Stimulated activated CD8-positive, alpha-beta memory T cell treated with anti-CD3 and anti-CD28 coated beads, Interleukin-12 subunit alpha, Interleukin-12 subunit beta, amount 100 ng/mL, for 1 hour (primary cell): ENCODE measurements around the gene CDC42EP5.
"Not testable (repeated sequence)": the region's sequence is repeated elsewhere in the genome, so short reads cannot be mapped to it uniquely, and the experiment has no call there.

Source experiments
- DNase-seq: peaks from one replicate; pipeline ENCODE4 v3.0.0-alpha.2; 2020; ENCODE audit warnings: low read depth

The CDC42EP5 gene

DNA sequence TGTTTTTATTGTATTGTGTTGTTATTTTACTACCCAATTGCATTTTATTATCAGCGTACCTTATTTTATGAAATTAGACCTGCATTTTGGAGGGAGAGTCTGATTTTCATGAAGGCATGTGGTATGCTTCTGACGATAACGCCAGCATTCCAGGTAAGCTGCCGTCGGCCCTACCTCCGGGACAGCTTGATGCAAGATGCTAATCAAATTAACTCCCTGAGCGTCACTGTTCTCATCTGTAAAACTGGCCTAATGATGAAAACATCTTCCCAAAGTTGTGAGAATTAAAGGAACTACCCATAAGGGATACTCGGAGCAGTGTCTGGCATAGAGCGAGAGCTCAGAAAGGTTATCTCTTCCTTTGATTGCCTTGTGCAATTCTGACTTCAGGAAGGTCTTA is 16.7 kb upstream of the CDC42EP5 start:
- no peak for DNase-seq

- DNase-seq, result no peak
These were observed 16.2 kb upstream of the CDC42EP5 start for GRCh38 chr19:54489341-54489740.

GRCh38 chr19:54485851-54486250 is 12.8 kb upstream of the CDC42EP5 start:
- no peak for DNase-seq

DNA sequence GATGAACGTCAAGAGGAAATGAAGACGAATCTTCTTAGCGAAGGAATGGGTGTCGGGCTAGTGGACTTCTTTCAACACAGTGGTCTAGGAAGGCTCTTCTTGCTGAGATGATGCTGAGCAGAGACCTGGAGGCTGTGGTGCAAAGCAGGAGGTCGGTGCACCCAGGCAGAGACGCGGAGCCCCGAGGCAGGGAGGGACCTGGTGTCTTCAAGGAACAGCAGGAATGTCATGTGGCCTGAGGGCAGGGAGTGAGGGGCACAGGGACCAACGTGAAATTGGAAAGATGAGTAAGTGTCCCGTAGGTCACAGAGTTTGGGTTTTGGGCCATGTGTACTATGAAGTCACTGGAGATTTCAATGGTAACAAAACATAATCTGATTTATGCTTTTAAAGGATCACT is 11.4 kb upstream of the CDC42EP5 start:
- DNase-seq, result no peak

GRCh38 chr19:54482889-54483288 is 9.8 kb upstream of the CDC42EP5 start:
- DNase-seq, result no peak

DNA sequence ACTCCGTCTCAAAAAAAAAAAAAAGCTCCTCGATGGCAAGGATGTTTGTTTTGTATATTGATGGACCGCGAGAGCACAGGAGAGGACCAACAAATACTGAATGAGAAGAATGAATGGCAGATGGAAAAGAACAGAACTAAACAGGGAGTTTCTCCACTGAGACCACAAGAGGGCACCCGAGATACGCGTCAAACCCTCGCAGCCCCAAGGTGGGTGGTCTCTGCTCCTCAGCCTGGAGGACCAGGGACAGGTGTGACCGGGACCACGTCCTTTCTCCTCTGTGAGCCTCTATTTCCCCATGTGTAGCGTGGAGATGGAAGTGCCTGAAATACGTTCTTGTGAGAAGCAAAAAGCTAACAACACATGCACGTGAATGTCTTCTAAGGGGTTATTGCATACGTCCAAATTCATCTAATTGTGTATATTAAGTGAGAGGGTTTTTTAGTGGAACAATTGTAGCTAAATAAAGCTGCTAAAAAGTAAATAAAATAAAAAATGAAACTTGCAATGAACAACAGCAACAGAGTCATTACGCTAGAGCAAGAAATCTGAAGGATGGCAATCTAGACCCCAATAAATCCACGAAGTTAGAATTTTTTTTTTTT is 8.3 kb upstream of the CDC42EP5 start:
- DNase-seq, result no peak

DNA sequence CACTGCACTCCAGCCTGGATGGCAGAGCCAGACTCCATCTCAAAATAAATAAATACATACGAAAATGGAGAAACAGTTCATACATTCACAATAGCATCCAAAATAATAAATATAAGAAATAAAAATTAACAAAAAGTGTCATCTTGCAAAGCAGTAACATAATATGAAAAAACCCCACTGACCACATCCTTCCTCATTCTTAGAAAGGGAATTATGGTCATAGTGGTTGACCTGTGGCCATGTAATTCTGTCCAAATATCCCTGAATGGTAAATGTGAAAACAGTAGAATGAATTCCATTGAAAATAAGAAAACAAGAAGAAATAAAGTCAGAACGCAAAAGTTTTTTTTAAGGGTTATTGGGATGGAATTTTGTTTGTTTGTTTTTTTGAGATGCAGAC is 7.0 kb upstream of the CDC42EP5 start:
- DNase-seq, result no peak

GRCh38 chr19:54478677-54479266 is 5.7 kb upstream of the CDC42EP5 start:
- no peak for DNase-seq

DNA sequence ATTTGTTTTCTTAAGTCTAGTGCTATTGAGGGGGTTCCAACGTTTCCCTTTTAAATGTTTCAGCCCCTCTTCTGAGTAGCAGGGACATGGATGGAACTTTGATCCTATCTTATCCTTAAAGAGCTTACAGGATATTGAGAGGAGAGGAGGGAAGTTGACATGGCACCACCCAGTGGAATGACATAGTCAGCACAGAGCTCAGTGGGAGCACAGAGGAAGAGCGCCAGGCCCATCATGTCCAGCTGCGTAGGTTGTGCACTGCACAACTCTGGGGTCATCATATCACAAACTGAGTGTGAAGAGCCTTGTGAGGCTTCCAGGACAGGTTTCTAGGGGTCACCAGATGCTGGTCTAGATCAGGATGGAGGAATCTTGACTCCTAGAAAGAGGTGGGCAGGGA is 4.6 kb upstream of the CDC42EP5 start:
- DNase-seq, result no peak

- no peak for DNase-seq
These were observed 2.6 kb upstream of the CDC42EP5 start for GRCh38 chr19:54475706-54476105.

GRCh38 chr19:54473892-54474372 is 836 bp upstream of the CDC42EP5 start:
- no peak for DNase-seq

DNA sequence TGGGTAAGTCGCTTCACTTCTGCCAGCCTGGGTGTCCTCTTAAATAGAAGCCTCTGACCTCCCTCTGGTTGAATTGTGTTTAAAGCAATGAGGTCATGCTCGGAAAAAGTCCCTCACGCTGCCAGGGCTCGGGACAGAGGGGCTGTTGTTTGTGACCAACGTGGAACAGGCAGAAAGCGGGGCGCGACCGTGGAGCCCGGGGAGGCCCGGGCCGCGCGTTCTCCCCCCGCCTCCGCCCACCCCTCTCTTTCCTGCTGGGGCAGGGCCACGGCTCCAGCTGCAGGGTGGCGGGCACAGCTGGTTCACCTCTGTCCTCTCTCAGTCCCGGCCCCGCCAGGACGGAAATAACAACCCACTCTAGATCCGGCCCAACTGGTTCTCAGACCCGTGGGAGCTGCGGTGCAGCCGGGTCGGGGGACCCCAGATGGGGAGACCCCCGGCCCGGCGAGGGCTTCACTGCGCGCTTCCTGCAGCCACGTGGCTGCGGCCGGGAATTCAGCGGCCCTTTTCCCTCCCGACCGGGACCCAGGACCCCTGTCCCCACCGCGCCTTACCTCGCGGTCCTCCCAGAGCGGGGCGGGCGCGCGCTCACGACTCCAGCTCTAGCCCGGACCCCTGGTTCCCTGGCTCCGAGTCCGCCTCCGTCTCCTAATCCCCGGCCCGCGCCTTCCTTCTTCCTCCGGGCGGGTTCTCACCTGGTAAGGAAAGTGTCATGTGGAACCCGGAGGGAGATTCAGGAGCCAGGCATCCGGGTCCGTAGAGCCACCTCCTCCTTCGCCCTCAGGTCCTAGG is 1.9 kb downstream of the CDC42EP5 start:
- DNase-seq, result no peak

DNA sequence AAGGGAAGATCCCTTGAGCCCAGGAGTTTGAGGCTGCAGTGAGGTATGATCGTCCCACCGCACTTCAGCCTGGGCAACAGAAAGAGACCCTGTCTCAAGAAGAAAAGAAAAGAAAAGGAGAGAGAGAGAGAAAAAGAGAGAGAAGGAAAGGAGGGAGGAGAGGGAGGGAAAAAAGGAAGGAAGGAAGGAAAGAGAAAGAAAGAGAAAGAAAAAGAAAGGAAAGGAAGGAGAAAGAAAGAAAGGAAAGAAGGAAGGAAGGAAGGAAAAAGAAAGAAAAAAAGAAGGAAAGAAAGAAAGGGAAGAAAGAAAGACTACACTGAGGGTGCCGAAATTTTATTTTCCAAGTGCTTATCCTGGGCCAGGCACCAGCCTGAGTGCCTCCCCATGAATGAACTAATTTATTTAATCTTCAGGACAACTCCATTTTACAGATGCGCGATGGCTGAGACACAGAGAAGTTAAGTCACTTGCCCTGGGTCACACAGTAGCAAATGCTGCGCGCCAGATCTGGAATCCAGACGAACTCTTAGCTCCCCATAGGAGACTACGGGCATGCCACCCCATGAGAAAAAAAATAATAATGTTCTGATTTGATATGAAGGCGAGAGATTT is 2.7 kb downstream of the CDC42EP5 start:
- no peak for DNase-seq

- DNase-seq, result no peak
These were observed 3.6 kb downstream of the CDC42EP5 start for GRCh38 chr19:54469496-54469934.

DNA sequence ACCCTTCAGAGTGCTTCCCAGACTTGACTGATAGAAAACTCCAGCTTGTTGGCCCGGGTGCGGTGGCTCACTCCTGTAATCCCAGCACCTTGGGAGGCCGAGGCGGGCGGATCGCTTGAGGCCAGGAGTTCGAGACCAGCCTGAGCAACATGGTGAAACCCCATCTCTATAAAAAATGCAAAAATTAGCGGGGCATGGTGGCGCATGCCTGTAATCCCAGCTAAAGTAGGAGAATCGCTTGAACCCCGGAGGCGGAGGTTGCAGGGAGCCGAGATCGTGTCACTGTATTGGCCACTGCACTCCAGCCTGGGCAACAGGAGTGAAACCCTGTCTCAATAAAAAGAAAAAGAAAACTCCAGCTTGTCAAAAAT is 7.0 kb downstream of the CDC42EP5 start:
- DNase-seq, result not testable (repeated sequence)

DNA sequence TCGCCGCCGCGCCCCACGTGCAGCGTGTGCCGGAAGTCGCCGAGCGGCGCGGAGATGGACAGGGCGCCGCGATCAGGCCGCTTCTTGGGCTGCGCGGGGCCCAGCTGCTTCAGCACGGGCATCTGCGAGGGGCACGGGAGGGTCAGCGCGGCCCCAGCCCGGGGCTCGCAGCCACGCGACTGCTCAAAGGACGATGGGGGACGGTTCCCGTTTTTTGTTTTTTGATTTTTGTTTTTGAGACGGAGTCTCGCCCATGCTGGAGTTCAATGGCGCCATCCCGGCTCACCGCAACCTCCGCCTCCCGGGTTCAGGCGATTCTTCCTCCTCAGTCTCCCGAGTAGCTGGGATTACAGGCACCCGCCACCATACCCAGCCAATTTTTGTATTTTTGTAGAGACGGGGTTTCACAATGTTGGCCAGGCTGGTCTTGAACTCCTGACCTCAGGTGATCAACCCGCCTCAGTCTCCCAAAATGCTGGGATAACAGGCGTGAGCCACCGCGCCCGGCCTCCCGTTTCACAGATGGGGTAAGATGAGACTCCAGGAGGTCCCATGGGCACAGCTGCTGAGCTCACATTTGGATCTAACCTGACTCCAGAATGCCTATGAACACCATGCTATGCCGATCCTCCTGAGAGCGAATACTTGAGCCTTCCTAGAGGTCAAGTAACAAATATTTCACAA is 7.5 kb downstream of the CDC42EP5 start:
- no peak for DNase-seq

- DNase-seq, result peak; percentile 37
These were observed 8.3 kb downstream of the CDC42EP5 start for GRCh38 chr19:54464630-54465425.

- peak; percentile 66 for DNase-seq
These were observed 9.0 kb downstream of the CDC42EP5 start for GRCh38 chr19:54464044-54464629.

DNA sequence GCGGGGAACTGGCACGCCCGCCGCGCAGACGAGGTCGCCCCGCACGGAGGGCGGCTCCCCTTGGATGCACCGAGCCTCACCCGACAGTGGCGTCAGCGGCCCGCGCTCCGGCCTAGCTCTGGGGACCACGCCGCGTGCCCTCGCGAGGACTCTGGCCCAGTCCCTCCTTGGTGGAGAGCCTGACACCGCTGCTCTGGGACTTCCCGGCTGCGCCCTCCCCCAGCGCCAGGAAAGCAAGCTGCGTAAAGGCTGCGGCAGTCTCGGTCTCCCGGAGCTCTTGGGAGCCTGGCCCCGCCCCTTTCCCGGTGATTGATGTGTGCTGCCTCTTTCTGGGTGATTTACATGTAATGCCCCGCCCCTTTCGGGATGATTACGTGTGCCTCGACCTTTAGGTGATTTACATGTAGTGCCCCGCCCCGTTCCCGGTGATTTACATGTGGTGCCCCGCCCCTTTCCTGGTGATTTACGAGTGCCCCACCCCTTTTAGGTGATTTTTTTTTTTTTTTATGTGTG is 9.5 kb downstream of the CDC42EP5 start, which contains the start of gene LENG9:
TSS of gene LENG9 (minus strand) at position 248 of the 513 bp plus-strand sequence. CDS start 252 bp downstream, outside the sequence.
- peak; percentile 81 for DNase-seq
